Measurements from ENCODE around the gene MEI1.

GRCh38 chr22:41830174-41830573, 130.9 kb downstream of the MEI1 start:
- TF ChIP-seq CTCF (IDR thresholded peaks at IDR 0.05) (no peak), POLR2A (IDR thresholded peaks at IDR 0.05) (no peak)
